ENCODE data around the gene TMEM94.

DNA sequence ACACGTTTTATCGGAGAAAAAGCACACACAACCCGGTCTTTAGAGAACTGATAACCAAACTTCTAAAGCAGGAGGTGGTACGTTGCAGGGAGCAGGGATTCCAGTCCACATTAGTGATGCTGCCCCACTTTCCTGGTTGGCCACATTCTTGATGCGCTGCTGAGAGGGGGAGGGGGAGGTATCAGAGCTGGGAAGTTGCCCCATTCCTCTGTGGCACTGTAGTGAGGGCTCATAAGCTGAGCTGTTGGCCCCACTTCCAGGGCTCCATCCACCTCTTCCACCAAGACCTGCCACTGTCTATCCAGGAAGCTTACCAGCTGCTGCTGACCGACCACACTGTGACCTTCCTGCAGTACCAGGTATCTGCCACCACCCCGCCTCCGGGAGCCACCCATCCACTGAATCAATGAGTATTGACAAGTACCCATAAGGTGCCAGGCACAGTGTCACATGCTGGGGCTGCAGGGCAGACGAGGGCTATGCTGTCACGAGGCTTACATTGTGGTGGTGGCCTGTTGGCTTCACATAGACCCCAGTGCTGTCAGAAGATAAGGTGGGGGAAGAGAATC lies 60.9 kb downstream of the TMEM94 start:
- no peak for TF ChIP-seq ZFP36 (IDR thresholded peaks at IDR 0.05; ENCODE audit: borderline replicate concordance, partially characterized antibody)
- TF ChIP-seq KDM1A (IDR thresholded peaks at IDR 0.05; ENCODE audit: low read depth), result no peak

Data from A549 (cell line).